Measurements from ENCODE around the gene TIMM22. TPM values are rescaled to one million over a fixed set of nuclear protein-coding genes. Genes with fewer than 3 reads are reported as not detected.
A peak's percentile ranks its signal among the peaks of the same experiment; 100 is the strongest.

The TIMM22 gene
- total and polyA plus RNA-seq, 5 donors: 13.9 to 16.1 (median 14.2) TPM

GRCh38 chr17:1050246-1050995, 53.5 kb downstream of the TIMM22 start:
- Histone ChIP-seq H3K4me1 (ENCODE audit: control insufficient read depth, insufficient read depth, low read length) (no peaks in the 10 kb centered on the region), H3K9me3 (ENCODE audit: control insufficient read depth, low read length) (no peaks in the 10 kb centered on the region), H3K4me3 (ENCODE audit: low read length) (no peak overlapping the region), H3K27me3 (ENCODE audit: control insufficient read depth, insufficient read depth) (no peaks in the 10 kb centered on the region), H3K27ac (ENCODE audit: low read length) (no peak overlapping the region)
- no peak for ATAC-seq
- DNase-seq: peak in 2 of 3 donors; percentile 33 to 55
- WGBS: 81% methylated on average over 22 of the region's 22 CpGs
- intact Hi-C loops (cut with DNase I): loop anchor here in 2 of 4 donors (10.0 kb wide), 2 partner anchors 46 to 256 kb away; no protein-coding TSS in a partner anchor

- no peak for ATAC-seq
- 91% methylated on average over 33 of the region's 33 CpGs for WGBS
- no peak overlapping the region for H3K27ac ChIP-seq (ENCODE audit: low read length)
Observed at GRCh38 chr17:1050996-1051925, 54.3 kb downstream of the TIMM22 start.

More at GRCh38 chr17:1050996-1051925, 54.3 kb downstream of the TIMM22 start:
- peak in 2 of 3 donors; percentile 44 to 47 for DNase-seq
- intact Hi-C loops (cut with DNase I): loop anchor here in 2 of 4 donors (10.0 kb wide), 2 partner anchors 46 to 256 kb away; no protein-coding TSS in a partner anchor
- Histone ChIP-seq H3K4me1 (ENCODE audit: control insufficient read depth, insufficient read depth, low read length) (no peaks in the 10 kb centered on the region), H3K4me3 (ENCODE audit: low read length) (no peak overlapping the region), H3K9me3 (ENCODE audit: control insufficient read depth, low read length) (no peaks in the 10 kb centered on the region), H3K27me3 (ENCODE audit: control insufficient read depth, insufficient read depth) (no peaks in the 10 kb centered on the region)

Small RNAs within 50 kb of the gene (microRNA-seq; reads per million reads assigned to microRNA genes)
- 0 reads per million in 2 donors for gene MIR3183

Other genes starting within 250 kb of the TIMM22 start
- 10 to 100 TPM; 12.5 to 15.7 (median 15.1) TPM for gene GEMIN4, start 244.9 kb upstream of the TIMM22 start, total RNA-seq
- 5.6 TPM for gene GEMIN4, start 244.9 kb upstream of the TIMM22 start, polyA plus RNA-seq
- 10 to 100 TPM; 32.4 to 42.9 (median 36.1) TPM for gene GLOD4, start 214.8 kb upstream of the TIMM22 start, total RNA-seq
- gene GLOD4, start 214.8 kb upstream of the TIMM22 start, polyA plus RNA-seq: 23.6 TPM
- 10 to 100 TPM; 15.6 to 19.2 (median 17.9) TPM for gene MRM3, start 214.8 kb upstream of the TIMM22 start, total RNA-seq
- 20.0 TPM for gene MRM3, start 214.8 kb upstream of the TIMM22 start, polyA plus RNA-seq
- 10 to 100 TPM; 14.7 to 21.8 (median 17.3) TPM for gene NXN, start 17.4 kb upstream of the TIMM22 start, total RNA-seq
- 11.6 TPM for gene NXN, start 17.4 kb upstream of the TIMM22 start, polyA plus RNA-seq
- 100 to 1,000 TPM; 130 to 164 (median 154) TPM for gene ABR, start 182.9 kb downstream of the TIMM22 start, total RNA-seq
- gene ABR, start 182.9 kb downstream of the TIMM22 start, polyA plus RNA-seq: 77.4 TPM

Data from right cardiac atrium (tissue), 5 donors.